HepG2 (cell line): ENCODE data around the gene BBIP1. TPM values are rescaled to one million over a fixed set of nuclear protein-coding genes. Genes with fewer than 3 reads are reported as not detected.

Experiments
- ATAC-seq: fragments of 200-7000 bp; cut with Tn5 transposase; 3 replicates; pipeline ENCODE4 v1.9.1; 2020; ENCODE audit warnings: mild to moderate bottlenecking, moderate library complexity
- BruUV-seq: library from RNA; stranded (reverse); fragments of 400-500 nt; replicated peaks from 2 replicates; lab custom pipeline; 2021; lab: Mats Ljungman, UMichigan
- CTCF ChIA-PET: fragments of 300-600 bp; formaldehyde crosslinking; extraction: SDS; loops from one replicate; lab custom pipeline; 2021; ENCODE audit warnings: low total read pairs, inconsistent platforms, low intra/inter-chr PET ratio; lab: Yijun Ruan, JAX
- POLR2A ChIA-PET: fragments of 350-600 bp; sonication (Branson Sonifier 250); formaldehyde crosslinking; loops from one replicate; lab custom pipeline; 2020; ENCODE audit warnings: antibody characterized with exemption, inconsistent platforms; lab: Yijun Ruan, JAX
- DNase-seq: peaks from one replicate; pipeline ENCODE4 v3.0.0-alpha.2; 2015; ENCODE audit warnings: low spot score
- FAIRE-seq: peaks from 3 replicates; lab custom pipeline; 2011; peaks lifted over from hg19 to GRCh38; lab: Jason Lieb, UNC
- H2AFZ ChIP-seq: one replicate; pipeline ENCODE4 v1.6.1; 2011; ENCODE audit warnings: low read length, inconsistent platforms
- H3K27ac ChIP-seq: fragments of 300-600 bp; 3 replicates; pipeline ENCODE4 v1.8.0; 2011; ENCODE audit warnings: mixed run types, mild to moderate bottlenecking, mixed read lengths, low read length, inconsistent platforms; ENCODE audit not compliant: insufficient read depth; ENCODE audit errors: extremely low read length
- H3K27me3 ChIP-seq, 2 experiments: fragments of 200-600 bp in 1 of 2; 2 replicates in 1 of 2; 3 replicates in 1 of 2; pipeline versions ENCODE4 v1.6.0 to v1.8.0; 2011; ENCODE audit warnings: low read length in 2 of 2, mild to moderate bottlenecking in 2 of 2, moderate library complexity in 2 of 2, inconsistent platforms in 1 of 2; ENCODE audit not compliant: insufficient read depth in 2 of 2, control insufficient read depth in 1 of 2
- H3K36me3 ChIP-seq, 2 experiments: fragments of 200-600 bp in 1 of 2; replicated peaks in 1 of 2; 2 replicates in 1 of 2; 3 replicates in 1 of 2; pipeline versions ENCODE4 v1.5.1 to v1.8.0; 2011; ENCODE audit warnings: low read length in 2 of 2, inconsistent platforms in 1 of 2; ENCODE audit not compliant: insufficient read depth in 2 of 2, control insufficient read depth in 1 of 2
- H3K4me1 ChIP-seq: 2 replicates; pipeline ENCODE4 v1.5.1; 2012; ENCODE audit warnings: low read length, inconsistent platforms; ENCODE audit not compliant: insufficient read depth
- H3K4me2 ChIP-seq: 2 replicates; pipeline ENCODE4 v1.6.0; 2011; ENCODE audit warnings: low read depth, low read length, inconsistent platforms
- H3K4me3 ChIP-seq, 3 experiments: fragments of 200-600 bp in 1 of 3; sonication (generic), shearing (Covaris generic) in 1 of 3; replicated peaks in 1 of 3; 2 replicates each; pipeline ENCODE4 v1.5.1; 2011 to 2016; ENCODE audit warnings: low read length in 3 of 3, inconsistent platforms in 2 of 3, low read depth in 2 of 3, mild to moderate bottlenecking in 2 of 3, control low read depth in 1 of 3, mixed read lengths in 1 of 3; ENCODE audit not compliant: insufficient read depth in 1 of 3
- H3K79me2 ChIP-seq: one replicate; pipeline ENCODE4 v1.6.1; 2011; ENCODE audit warnings: low read length, inconsistent platforms; ENCODE audit not compliant: insufficient read depth
- H3K9ac ChIP-seq: 2 replicates; pipeline ENCODE4 v1.6.0; 2011; ENCODE audit warnings: mild to moderate bottlenecking, low read depth, low read length, inconsistent platforms; ENCODE audit not compliant: insufficient read depth
- H3K9me3 ChIP-seq: 2 replicates; pipeline ENCODE4 v1.5.1; 2012; ENCODE audit warnings: mild to moderate bottlenecking, low read length
- H4K20me1 ChIP-seq: 2 replicates; pipeline ENCODE4 v1.6.0; 2011; ENCODE audit warnings: inconsistent platforms, mild to moderate bottlenecking, low read length, moderate library complexity; ENCODE audit not compliant: insufficient read depth
- AGO2 ChIP-seq: fragments of 200-400 bp; formaldehyde crosslinking; optimal IDR thresholded peaks from 2 replicates; pipeline ENCODE3; 2017; ENCODE audit warnings: mild to moderate bottlenecking, low read depth, low read length, moderate library complexity
- ATF4 ChIP-seq, 2 experiments: fragments of 450-650 bp in 1 of 2; sonication (generic) in 1 of 2; formaldehyde crosslinking; IDR thresholded peaks; 2 replicates each; pipeline versions ENCODE4 v1.5.0 to v1.8.0; 2020 to 2022; ENCODE audit warnings: mild to moderate bottlenecking in 1 of 2, missing genetic modification reagents in 1 of 2
- DNMT3B ChIP-seq: conservative IDR thresholded peaks from 2 replicates; pipeline ENCODE4 v1.6.1; 2016; ENCODE audit warnings: missing biosample characterization, control low read depth
- ELK4 ChIP-seq: sonication (generic); formaldehyde crosslinking; IDR thresholded peaks from 2 replicates; pipeline ENCODE4 v1.9.0; 2021; ENCODE audit warnings: missing genetic modification reagents, borderline replicate concordance
- GTF2F1 ChIP-seq: fragments of 150-350 bp; IDR thresholded peaks from 2 replicates; pipeline ENCODE4 v1.6.1; 2014; ENCODE audit warnings: low read length
- KDM1A ChIP-seq: IDR thresholded peaks from 2 replicates; pipeline ENCODE4 v1.6.1; 2016; ENCODE audit warnings: missing compliant biosample characterization
- PITX1 ChIP-seq: sonication (generic); formaldehyde crosslinking; IDR thresholded peaks from 2 replicates; pipeline ENCODE4 v1.5.1; 2020; ENCODE audit warnings: mild to moderate bottlenecking, missing genetic modification reagents
- POLR2AphosphoS5 ChIP-seq: IDR thresholded peaks from 2 replicates; pipeline ENCODE4 v1.6.1; 2012; ENCODE audit warnings: low read depth, low read length
- SAP130 ChIP-seq: IDR thresholded peaks from 2 replicates; pipeline ENCODE4 v1.6.1; 2016; ENCODE audit warnings: low read depth
- SP5 ChIP-seq: IDR thresholded peaks from 2 replicates; pipeline ENCODE4 v1.6.1; 2016; ENCODE audit warnings: low read depth, borderline replicate concordance
- SRSF1 ChIP-seq: fragments of 200-400 bp; formaldehyde crosslinking; optimal IDR thresholded peaks from 2 replicates; pipeline ENCODE3; 2017; ENCODE audit warnings: mild to moderate bottlenecking, low read depth, low read length, moderate library complexity
- SRSF9 ChIP-seq: fragments of 200-400 bp; formaldehyde crosslinking; IDR thresholded peaks from 2 replicates; pipeline ENCODE4 v1.6.1; 2018; ENCODE audit warnings: borderline replicate concordance, mild to moderate bottlenecking, low read depth, low read length; ENCODE audit not compliant: insufficient read depth, poor library complexity, severe bottlenecking
- TAF1 ChIP-seq: sonication (generic); formaldehyde crosslinking; IDR thresholded peaks from 2 replicates; pipeline ENCODE4 v1.4.0; 2020; ENCODE audit warnings: missing genetic modification reagents
- TRIM22 ChIP-seq: fragments of 450-650 bp; IDR thresholded peaks from 2 replicates; pipeline ENCODE4 v1.6.1; 2017
- ZNF563 ChIP-seq: sonication (generic); formaldehyde crosslinking; IDR thresholded peaks from 2 replicates; pipeline ENCODE4 v1.8.0; 2022; ENCODE audit warnings: mild to moderate bottlenecking, moderate library complexity, missing genetic modification reagents
- ZNF639 ChIP-seq: conservative IDR thresholded peaks from 2 replicates; pipeline ENCODE4 v1.6.1; 2018; ENCODE audit warnings: missing genetic modification reagents
- ZNF737 ChIP-seq: sonication (generic); formaldehyde crosslinking; IDR thresholded peaks from 2 replicates; pipeline ENCODE4 v1.5.0; 2020; ENCODE audit warnings: missing genetic modification reagents, mild to moderate bottlenecking, borderline replicate concordance
- ZNF883 ChIP-seq: sonication (generic); formaldehyde crosslinking; IDR thresholded peaks from 2 replicates; pipeline ENCODE4 v1.5.1; 2020; ENCODE audit warnings: mild to moderate bottlenecking, missing genetic modification reagents; ENCODE audit errors: not compliant biosample characterization
- WGBS: methylation state at CpG from one replicate; pipeline ENCODE4 v1.1.6; 2017; ENCODE audit warnings: low lambda C conversion rate; 5-methylcytosine and 5-hydroxymethylcytosine counted together
- in situ Hi-C: cut with HindIII; loops from 2 replicates; pipeline ENCODE4 v1.10.0; 2017; ENCODE audit warnings: low pct_unique_long_range_greater_than_20kb; ENCODE audit not compliant: extremely low pct_ligation_motif_present
- intact Hi-C: fragments of 100-400 bp; cut with micrococcal nuclease; formaldehyde crosslinking; loops from one replicate; pipeline ENCODE4 v1.10.0; 2022; ENCODE audit not compliant: unreplicated experiment
- polyA plus RNA-seq, 8 experiments: library from polyadenylated mRNA; depleted of rRNA in 3 of 8; stranded (reverse) in 7 of 8; unstranded in 1 of 8; fragments of >200 nt; fragmentation: Illumina TruSeq in 4 of 8; extraction: Trizol in 4 of 8; gene quantifications; 2 replicates each; pipeline versions ENCODE4 v1.2.1 to v1.2.3, GENCODE V29; 2011 to 2016; ENCODE audit warnings: low read depth in 4 of 8, missing spikeins in 1 of 8, mixed read lengths in 1 of 8; ENCODE audit not compliant: insufficient read depth in 1 of 8
- total RNA-seq, 5 experiments: library from RNA; depleted of rRNA; stranded (reverse); fragments of >200 nt; fragmentation: Illumina TruSeq; extraction: Trizol; gene quantifications; 2 replicates each; pipeline ENCODE4 v1.2.3, GENCODE V29; 2016; ENCODE audit warnings: low read depth in 1 of 5

BBIP1 gene
- total and polyA plus RNA-seq, 2 of the 13 experiments (the other 11 are each of a cell fraction or from before 2014, with no cell fraction given), result 18.3 to 24.1 TPM

DNA sequence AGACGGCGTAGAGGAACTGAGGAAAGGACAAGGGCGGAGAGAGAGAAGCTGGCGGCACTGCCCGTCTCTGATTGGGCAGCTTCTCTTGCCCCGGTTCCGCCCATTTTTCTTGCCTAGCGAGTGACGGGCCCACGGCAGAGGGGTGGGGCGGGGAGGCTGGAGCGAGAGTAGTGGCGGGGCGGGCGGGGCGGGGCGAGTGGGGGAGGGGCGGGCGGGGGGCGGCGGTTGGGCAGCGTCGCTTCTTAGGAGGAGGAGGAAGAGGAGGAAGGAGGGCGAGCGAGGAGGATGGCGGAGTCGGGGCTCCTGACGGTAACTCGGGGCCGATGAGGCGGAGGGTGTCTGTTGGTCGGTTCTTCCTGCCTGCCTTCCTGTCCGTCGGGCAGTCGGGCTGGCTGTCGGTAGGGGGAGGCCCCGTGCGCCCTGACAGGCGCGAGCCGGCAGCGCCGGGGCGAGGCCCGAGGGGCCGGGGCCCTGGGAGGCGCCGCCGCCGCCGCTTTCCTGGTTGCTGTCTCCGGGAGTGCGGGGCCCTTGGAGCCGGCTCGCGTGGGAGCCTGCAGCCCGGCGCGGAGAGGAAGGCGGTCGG, 460 bp upstream of the BBIP1 start, which contains the start of gene SHOC2 (continued):
- no peak for TF ChIP-seq TRIM22
- TF ChIP-seq ATF4 (CRISPR knock-in tag; IDR thresholded peaks at IDR 0.05), result 0 out of 4 replicates have a peak, but pooled peaks of 1 of the 2 experiments have one; percentile 2
- TF ChIP-seq PITX1 (CRISPR knock-in tag), result no peak
- TF ChIP-seq ZNF737, result no peak
- no peak for TF ChIP-seq GTF2F1
- peak; percentile 41; the same call in 1 of the 2 replicates for TF ChIP-seq TAF1
- TF ChIP-seq AGO2, result peak; percentile 48
- TF ChIP-seq SP5 (CRISPR knock-in tag), result no peak
- TF ChIP-seq SRSF9, result no peak
- TF ChIP-seq SAP130 (CRISPR knock-in tag), result peak; percentile 1; the same call in 1 of the 2 replicates
- TF ChIP-seq, all 625 proteins: peak for 39

DNA sequence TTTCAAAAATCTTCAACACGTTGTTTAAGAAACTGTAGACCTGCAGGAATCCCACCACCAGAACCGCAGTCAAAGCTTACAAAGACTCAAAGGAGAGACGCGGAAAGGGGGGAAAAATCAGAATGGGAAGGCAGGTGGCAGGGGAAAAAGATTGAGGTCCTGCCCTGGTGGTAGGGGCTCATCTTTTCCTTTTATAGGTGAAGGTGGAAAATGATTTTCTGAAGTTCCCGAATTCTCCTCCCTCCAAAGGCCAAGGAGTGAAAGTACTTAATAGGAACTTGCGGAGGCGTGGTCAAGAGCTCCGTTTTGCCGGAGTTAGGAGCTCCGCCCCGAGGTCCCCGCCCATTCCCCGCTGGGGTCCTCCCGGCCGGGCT, 724 bp downstream of the BBIP1 start:
- Histone ChIP-seq H3K79me2 (peaks cover 40% of the 10 kb centered on the region), H4K20me1 (no peaks in the 10 kb centered on the region), H3K9me3 (no peaks in the 10 kb centered on the region), H3K27me3 (no peaks in the 10 kb centered on the region; a peak in 1 of 5 replicates), H3K36me3 (no peaks in the 10 kb centered on the region), H3K4me2 (peak overlapping the region; percentile 78), H3K4me3 (peak overlapping the region; percentile 75 to 89 (median 75)), H3K4me1 (peaks cover 37% of the 10 kb centered on the region), H3K27ac (peak overlapping the region; percentile 97), H2AFZ (peak overlapping the region; percentile 29), H3K9ac (peak overlapping the region; percentile 90)
- WGBS, result 1% methylated on average over 4 of the region's 15 CpGs
- BruUV-seq, result no TSS peak
- peak; percentile 87 for DNase-seq
- CTCF ChIA-PET, result interaction anchor here (1.2 kb wide), 1 partner anchor 172 kb away, joined by 4 read pairs; no protein-coding TSS in a partner anchor
- peak; percentile 50 for FAIRE-seq
- intact Hi-C loops (no loop called here), in situ Hi-C loops (no loop called here)
- POLR2A ChIA-PET, result interaction anchor here (0.6 to 2.1 kb wide), 17 partner anchors 8 to 246 kb away, joined by 3 to 24 read pairs (median 7); partner anchors contain the start of gene PDCD4
- ATAC-seq, result no peak
- no peak for TF ChIP-seq DNMT3B
- no peak for TF ChIP-seq ZNF883 (CRISPR knock-in tag)
- TF ChIP-seq ZNF563, result no peak
- TF ChIP-seq SP5 (CRISPR knock-in tag), result 0 out of 2 replicates have a peak, but pooled peaks have one; percentile 79
- no peak for TF ChIP-seq POLR2AphosphoS5
- TF ChIP-seq ELK4 (CRISPR knock-in tag), result no peak
- TF ChIP-seq ZNF639 (CRISPR knock-in tag), result no peak
- no peak for TF ChIP-seq SRSF1
- TF ChIP-seq SAP130 (CRISPR knock-in tag), result 0 out of 2 replicates have a peak, but pooled peaks have one; percentile 60
- no peak for TF ChIP-seq KDM1A (CRISPR knock-in tag)
